ENCODE results near the gene EEF1A2.

GRCh38 chr20:63520934-63521601 lies 22.2 kb upstream of the EEF1A2 start:
- TF ChIP-seq POLR2AphosphoS5 (IDR thresholded peaks at IDR 0.05; ENCODE audit: low read depth, low read length) (no peak), TAF1 (IDR thresholded peaks at IDR 0.05; ENCODE audit: low read depth, low read length) (no peak), POLR2A (IDR thresholded peaks at IDR 0.05; ENCODE audit: low read depth, low read length) (no peak), SPI1 (IDR thresholded peaks at IDR 0.05; ENCODE audit: low read depth, low read length) (no peak), POU2F2 (IDR thresholded peaks at IDR 0.05; ENCODE audit: low read depth, low read length) (no peak)

Data from GM12891 (cell line).